AG04450 (cell line): Measurements from ENCODE around the gene TSPAN33. TPM values are rescaled to one million over a fixed set of nuclear protein-coding genes. Genes with fewer than 3 reads are reported as not detected.

Experiments used
- polyA plus RNA-seq: library from polyadenylated mRNA; depleted of rRNA; stranded (reverse); fragments of >200 nt; gene quantifications from 2 replicates; pipeline ENCODE4 v1.2.3, GENCODE V29; 2011; rRNA removed
- small RNA-seq: library from RNA; depleted of rRNA; stranded (forward); fragments of <200 nt; gene quantifications from one replicate; pipeline ENCODE3, GENCODE V24; 2012; ENCODE audit warnings: low read depth; ENCODE audit not compliant: insufficient read length

TSPAN33 gene
- polyA plus RNA-seq, 1 experiment, result 0.88 TPM

Small RNA genes lying within 50 kb of the gene (small RNA-seq; reads per million reads assigned to genes)
- not detected for gene RNY1P11

Other genes starting within 250 kb of the TSPAN33 start
- gene KCP, start 234.0 kb upstream of the TSPAN33 start, polyA plus RNA-seq, result 0.04 and 0.05 TPM in 2 replicates
- gene IRF5, start 206.8 kb upstream of the TSPAN33 start, polyA plus RNA-seq, result 0.04 and 0.06 TPM in 2 replicates
- gene TNPO3, start 89.6 kb upstream of the TSPAN33 start, polyA plus RNA-seq, result 45.5 and 49.5 TPM in 2 replicates
- gene SMO, start 43.9 kb downstream of the TSPAN33 start, polyA plus RNA-seq, result 20.8 and 26.5 TPM in 2 replicates
- 10.6 and 13.3 TPM in 2 replicates for gene AHCYL2, start 80.3 kb downstream of the TSPAN33 start, polyA plus RNA-seq